ENCODE results near the gene CDC20. TPM values are rescaled to one million over a fixed set of nuclear protein-coding genes. Genes with fewer than 3 reads are reported as not detected.

CDC20 gene
- total and polyA plus RNA-seq, 2 of the 4 experiments (the other 2 are of a cell fraction), result 103 to 107 TPM

DNA sequence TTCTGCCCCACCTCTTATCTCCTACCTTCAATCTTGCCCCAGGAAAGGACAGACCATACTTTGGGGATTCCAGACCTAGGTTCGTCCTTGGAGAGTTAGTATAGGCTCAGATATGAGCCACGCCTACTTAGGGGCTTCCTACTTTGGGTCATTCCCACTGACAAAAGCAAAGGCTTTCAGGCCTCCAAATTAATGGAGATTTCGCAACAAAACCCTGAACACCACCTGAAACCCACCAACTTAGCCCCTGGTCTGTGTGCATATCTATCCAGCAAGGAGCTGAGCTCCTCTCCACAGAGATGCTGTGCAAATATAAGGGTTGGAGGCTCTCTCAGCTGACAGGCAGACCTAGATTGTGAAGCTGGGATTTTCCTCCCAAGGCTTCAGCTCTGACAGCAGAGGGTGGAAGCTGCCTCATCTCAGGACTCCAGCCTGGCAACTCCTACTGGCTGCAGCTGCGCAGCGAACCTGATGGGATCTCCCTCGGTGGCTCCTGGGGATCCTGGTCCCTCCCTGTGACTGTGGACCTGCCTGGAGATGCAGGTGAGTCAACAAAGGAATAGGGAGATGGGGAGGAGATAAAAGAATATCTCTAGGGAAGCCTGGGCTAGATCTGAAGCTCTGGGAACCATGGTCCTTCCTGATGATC is 19.1 kb upstream of the CDC20 start:
- BruUV-seq (replicated peaks), result no TSS peak
- peaks cover 12% of the 10 kb centered on the region for H3K27me3 ChIP-seq (ENCODE audit: control insufficient read depth, insufficient read depth, low read length)
- H4K8ac ChIP-seq (ENCODE audit: low read depth in 2 of 2, low read length in 2 of 2), result no peak overlapping the region
- in situ Hi-C loops (cut with MboI; ENCODE audit: low sequenced_read_pairs), result loop anchor here (5.0 kb wide), 1 partner anchor 32 kb away; no protein-coding TSS in a partner anchor
- ChIA-PET POLR2A (ENCODE audit: unreplicated experiment) (no interaction called here), CTCF (no interaction called here)
- H2AK9ac ChIP-seq (replicated peaks; ENCODE audit: low read depth, low read length, poor library complexity), result no peak overlapping the region
- H4K5ac ChIP-seq (ENCODE audit: low read depth, low read length), result no peak overlapping the region
- intact Hi-C loops (cut with micrococcal nuclease), result no loop called here
- no peak overlapping the region for H3K4ac ChIP-seq (ENCODE audit: low read depth, low read length)
- no peak overlapping the region for H2BK20ac ChIP-seq (ENCODE audit: low read depth, low read length)
- H4K20me1 ChIP-seq (ENCODE audit: insufficient read depth, low read length), result no peaks in the 10 kb centered on the region
- H3K4me3 ChIP-seq (ENCODE audit: insufficient read depth, low read depth, low read length), result no peak overlapping the region
- H2AFZ ChIP-seq (replicated peaks; ENCODE audit: low read length, poor library complexity), result no peak overlapping the region
- H3K79me1 ChIP-seq (ENCODE audit: low read depth in 1 of 2, low read length in 2 of 2), result no peaks in the 10 kb centered on the region
- no peak overlapping the region for H3K23ac ChIP-seq (ENCODE audit: low read depth, low read length)
- WGBS, 2 experiments (ENCODE audit: extremely low coverage in 2 of 2, insufficient read length in 1 of 2), result 100% methylated on average over 2 of the region's 6 CpGs; no CpG with 5 or more reads in 1 of the 2 experiments
- H3K4me1 ChIP-seq (ENCODE audit: control insufficient read depth, insufficient read depth, low read length), result peaks cover 2% of the 10 kb centered on the region; the same call in 1 of the 2 replicates
- H3K9me1 ChIP-seq (ENCODE audit: insufficient read depth, low read length), result 0 out of 2 replicates have a peak, but pooled peaks cover 2% of the 10 kb centered on the region
- dilution Hi-C loops (cut with HindIII; ENCODE audit: low sequenced_read_pairs, unreplicated experiment), result no loop called here
- DNase-seq, result no peak
- no peak for ATAC-seq (ENCODE audit: low read depth)
- H3K9ac ChIP-seq (ENCODE audit: low read depth, low read length), result no peak overlapping the region
- H2BK120ac ChIP-seq (ENCODE audit: low read depth, low read length), result no peak overlapping the region
- H2BK15ac ChIP-seq (ENCODE audit: low read depth, low read length), result no peak overlapping the region
- no peak overlapping the region for H3K18ac ChIP-seq (ENCODE audit: low read depth, low read length)
- H3K14ac ChIP-seq (replicated peaks; ENCODE audit: low read depth, low read length), result no peak overlapping the region
- no peak overlapping the region for H3K56ac ChIP-seq (ENCODE audit: extremely low read depth, insufficient read depth, low read length)
- no peak overlapping the region for H3K4me2 ChIP-seq (ENCODE audit: low read depth, low read length)
- H2AK5ac ChIP-seq (ENCODE audit: low read depth, low read length), result no peak overlapping the region
- peak; percentile 31; the same call in 1 of the 2 replicates for TF ChIP-seq CEBPB (IDR thresholded peaks at IDR 0.05; ENCODE audit: low read depth, low read length)
- TF ChIP-seq, protein P1, sequence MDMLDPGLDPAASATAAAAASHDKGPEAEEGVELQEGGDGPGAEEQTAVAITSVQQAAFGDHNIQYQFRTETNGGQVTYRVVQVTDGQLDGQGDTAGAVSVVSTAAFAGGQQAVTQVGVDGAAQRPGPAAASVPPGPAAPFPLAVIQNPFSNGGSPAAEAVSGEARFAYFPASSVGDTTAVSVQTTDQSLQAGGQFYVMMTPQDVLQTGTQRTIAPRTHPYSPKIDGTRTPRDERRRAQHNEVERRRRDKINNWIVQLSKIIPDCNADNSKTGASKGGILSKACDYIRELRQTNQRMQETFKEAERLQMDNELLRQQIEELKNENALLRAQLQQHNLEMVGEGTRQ (IDR thresholded peaks at IDR 0.05; ENCODE audit: low read depth, low read length), result no peak
- H3K27ac ChIP-seq (ENCODE audit: insufficient read depth, low read length), result no peak overlapping the region
- H3K9me3 ChIP-seq (ENCODE audit: control insufficient read depth, insufficient read depth, low read length), result no peaks in the 10 kb centered on the region
- no peaks in the 10 kb centered on the region for H3K36me3 ChIP-seq (ENCODE audit: control insufficient read depth, insufficient read depth, low read length)
- H4K91ac ChIP-seq (ENCODE audit: insufficient read depth, low read depth, low read length), result no peak overlapping the region
- no peak overlapping the region for H2BK5ac ChIP-seq (ENCODE audit: low read depth, low read length, poor library complexity, severe bottlenecking)

Measured in IMR-90 (cell line).